ENCODE measurements around the gene DERA. TPM values are rescaled to one million over a fixed set of nuclear protein-coding genes. Genes with fewer than 3 reads are reported as not detected.

DERA gene
- total and polyA plus RNA-seq, 12 donors = 15.9 to 72.3 (median 31.4) TPM

GRCh38 chr12:15982921-15983320 is 71.8 kb downstream of the DERA start:
- intact Hi-C loops (cut with DNase I) = no loop called here

GRCh38 chr12:15984097-15984800 is 73.1 kb downstream of the DERA start:
- DNase-seq = no peak
- intact Hi-C loops (cut with DNase I) = no loop called here
- TF ChIP-seq POLR2A (IDR thresholded peaks at IDR 0.05) (no peak), CTCF (IDR thresholded peaks at IDR 0.05) (no peak)
- peaks cover 0 to 5% of the 10 kb centered on the region in 2 donors for H3K4me1 ChIP-seq (replicated peaks in 1 of 2)
- no peak overlapping the region for H3K27ac ChIP-seq
- no peak overlapping the region for H3K4me3 ChIP-seq
- H3K36me3 ChIP-seq (replicated peaks in 1 of 2) = no peaks in the 10 kb centered on the region
- H3K9me3 ChIP-seq (replicated peaks in 1 of 3) = peaks cover 0 to 3% (median 0%) of the 10 kb centered on the region in 3 donors
- WGBS, 4 donors = 89 to 95% (median 92%) methylated on average over 6 of the region's 6 CpGs
- H3K27me3 ChIP-seq = no peaks in the 10 kb centered on the region

More at GRCh38 chr12:15982921-15983320, 71.8 kb downstream of the DERA start:
- no peak overlapping the region for H3K4me3 ChIP-seq
- H3K9me3 ChIP-seq (replicated peaks in 1 of 3) = peaks cover 0 to 3% (median 0%) of the 10 kb centered on the region in 3 donors
- no peaks in the 10 kb centered on the region for H3K36me3 ChIP-seq (replicated peaks in 1 of 2)
- H3K27ac ChIP-seq = no peak overlapping the region
- no peaks in the 10 kb centered on the region for H3K27me3 ChIP-seq
- peaks cover 0 to 5% of the 10 kb centered on the region in 2 donors for H3K4me1 ChIP-seq (replicated peaks in 1 of 2)
- DNase-seq = no peak
- TF ChIP-seq CTCF (IDR thresholded peaks at IDR 0.05) (no peak), POLR2A (IDR thresholded peaks at IDR 0.05) (no peak)

- no peak for DNase-seq
- intact Hi-C loops (cut with DNase I) = no loop called here
- Histone ChIP-seq H3K4me1 (replicated peaks in 1 of 2) (peaks cover 0 to 5% of the 10 kb centered on the region in 2 donors), H3K27me3 (no peaks in the 10 kb centered on the region), H3K36me3 (replicated peaks in 1 of 2) (no peaks in the 10 kb centered on the region), H3K9me3 (replicated peaks in 1 of 3) (peaks cover 0 to 3% (median 0%) of the 10 kb centered on the region in 3 donors), H3K4me3 (no peak overlapping the region), H3K27ac (no peak overlapping the region)
- TF ChIP-seq CTCF (IDR thresholded peaks at IDR 0.05) = no peak
- no peak for TF ChIP-seq POLR2A (IDR thresholded peaks at IDR 0.05)
- 98 to 99% (median 98%) methylated on average over 2 of the region's 2 CpGs for WGBS, 4 donors
Observed at GRCh38 chr12:15984963-15985362, 73.8 kb downstream of the DERA start.

GRCh38 chr12:15987696-15988095 is 76.6 kb downstream of the DERA start:
- H3K36me3 ChIP-seq (replicated peaks in 1 of 2) = no peaks in the 10 kb centered on the region
- H3K4me1 ChIP-seq (replicated peaks in 1 of 2) = no peaks in the 10 kb centered on the region
- H3K27me3 ChIP-seq = no peaks in the 10 kb centered on the region
- no peak overlapping the region for H3K4me3 ChIP-seq
- no peak for DNase-seq
- intact Hi-C loops (cut with DNase I) = no loop called here
- whole genome bisulfite sequencing, 4 donors = 89 to 97% (median 95%) methylated on average over 5 to 11 of the region's 11 CpGs
- H3K9me3 ChIP-seq (replicated peaks in 1 of 3) = peaks cover 0 to 3% (median 0%) of the 10 kb centered on the region in 3 donors
- H3K27ac ChIP-seq = no peak overlapping the region
- TF ChIP-seq POLR2A (IDR thresholded peaks at IDR 0.05) (no peak), CTCF (IDR thresholded peaks at IDR 0.05) (no peak)

All from adrenal gland (tissue), 12 donors.